Neural cell (in vitro differentiated cells): ENCODE results near the gene TTC21B. TPM values are rescaled to one million over a fixed set of nuclear protein-coding genes. Genes with fewer than 3 reads are reported as not detected.

Experiments
- H2AFZ ChIP-seq: fragments of 200-600, 300-800 bp; sonication (generic), shearing (Covaris generic); 2 replicates; pipeline ENCODE4 v1.6.0; 2014; ENCODE audit warnings: low read depth, mild to moderate bottlenecking, antibody characterized with exemption, low read length, moderate library complexity
- H3F3A ChIP-seq: fragments of 200-600 bp; shearing (Covaris generic); 2 replicates; pipeline ENCODE4 v1.6.1; 2016; ENCODE audit warnings: mild to moderate bottlenecking, moderate library complexity, mixed read lengths, antibody characterized with exemption, low read length; ENCODE audit not compliant: insufficient read depth, poor library complexity, severe bottlenecking
- H3K27ac ChIP-seq: fragments of 200-600, 300-800 bp; sonication (generic), shearing (Covaris generic); 2 replicates; pipeline ENCODE4 v1.5.1; 2014; ENCODE audit warnings: mild to moderate bottlenecking, low read length, moderate library complexity
- H3K27me3 ChIP-seq: fragments of 300-800, 200-600 bp; sonication (generic), shearing (Covaris generic); 2 replicates; pipeline ENCODE4 v1.6.0; 2014; ENCODE audit warnings: mild to moderate bottlenecking, low read depth, low read length, moderate library complexity; ENCODE audit not compliant: insufficient read depth
- H3K36me3 ChIP-seq: fragments of 300-800, 200-600 bp; sonication (generic), shearing (Covaris generic); 2 replicates; pipeline ENCODE4 v1.5.1; 2014; ENCODE audit warnings: mild to moderate bottlenecking, antibody characterized with exemption, low read length, moderate library complexity; ENCODE audit not compliant: insufficient read depth
- H3K4me2 ChIP-seq: fragments of 300-800, 200-600 bp; sonication (generic), shearing (Covaris generic); 2 replicates; pipeline ENCODE4 v1.6.0; 2014; ENCODE audit warnings: mild to moderate bottlenecking, low read length
- H3K4me3 ChIP-seq: fragments of 300-800, 200-600 bp; sonication (generic), shearing (Covaris generic); 2 replicates; pipeline ENCODE4 v1.5.1; 2014; ENCODE audit warnings: mild to moderate bottlenecking, low read length, moderate library complexity
- H3K79me2 ChIP-seq: fragments of 200-600 bp; shearing (Covaris generic); replicated peaks from 2 replicates; pipeline ENCODE4 v1.6.0; 2014; ENCODE audit warnings: mild to moderate bottlenecking, low read length, moderate library complexity; ENCODE audit not compliant: insufficient read depth
- H3K9ac ChIP-seq: fragments of 300-800, 200-600 bp; sonication (generic), shearing (Covaris generic); 2 replicates; pipeline ENCODE4 v1.6.1; 2016; ENCODE audit warnings: mild to moderate bottlenecking, low read length, mixed read lengths
- H3K9me2 ChIP-seq: fragments of 200-600 bp; shearing (Covaris generic); 2 replicates; pipeline ENCODE4 v1.6.1; 2016; ENCODE audit warnings: mild to moderate bottlenecking, low read length, mixed read lengths; ENCODE audit not compliant: insufficient read depth
- H3K9me3 ChIP-seq: fragments of 200-600, 300-800 bp; sonication (generic), shearing (Covaris generic); 2 replicates; pipeline ENCODE4 v1.6.1; 2016; ENCODE audit warnings: mild to moderate bottlenecking, mixed run types, low read length, moderate library complexity, mixed read lengths
- H4K20me1 ChIP-seq: fragments of 200-600 bp; shearing (Covaris generic); 2 replicates; pipeline ENCODE4 v1.6.1; 2016; ENCODE audit warnings: mild to moderate bottlenecking, mixed run types; ENCODE audit not compliant: insufficient read depth
- CTCF ChIP-seq: fragments of 450-650 bp; IDR thresholded peaks from 2 replicates; pipeline ENCODE4 v1.5.1; 2014; ENCODE audit warnings: antibody characterized with exemption, mild to moderate bottlenecking, moderate library complexity; ENCODE audit not compliant: poor library complexity, severe bottlenecking
- EP300 ChIP-seq: fragments of 450-650 bp; conservative IDR thresholded peaks from 2 replicates; pipeline ENCODE4 v1.6.1; 2014; ENCODE audit warnings: antibody characterized with exemption, mild to moderate bottlenecking, moderate library complexity; ENCODE audit not compliant: poor library complexity, severe bottlenecking
- EZH2 ChIP-seq: fragments of 200-600, 300-800 bp; shearing (Covaris generic), sonication (generic); IDR thresholded peaks from 2 replicates; pipeline ENCODE4 v1.6.1; 2014; ENCODE audit warnings: antibody characterized with exemption, low read length, borderline replicate concordance, mild to moderate bottlenecking; ENCODE audit not compliant: insufficient read depth, poor library complexity, severe bottlenecking
- MXI1 ChIP-seq: fragments of 450-650 bp; conservative IDR thresholded peaks from 2 replicates; pipeline ENCODE4 v1.6.1; 2014; ENCODE audit warnings: antibody characterized with exemption, mild to moderate bottlenecking; ENCODE audit not compliant: poor library complexity, severe bottlenecking
- POLR2AphosphoS5 ChIP-seq: IDR thresholded peaks from 2 replicates; pipeline ENCODE4 v1.6.1; 2012
- RAD21 ChIP-seq: fragments of 450-650 bp; conservative IDR thresholded peaks from 2 replicates; pipeline ENCODE4 v1.6.1; 2014; ENCODE audit warnings: antibody characterized with exemption, mild to moderate bottlenecking, moderate library complexity
- SMC3 ChIP-seq: fragments of 450-650 bp; conservative IDR thresholded peaks from 2 replicates; pipeline ENCODE4 v1.6.1; 2014; ENCODE audit warnings: antibody characterized with exemption, mild to moderate bottlenecking, moderate library complexity; ENCODE audit not compliant: poor library complexity
- TAF1 ChIP-seq: IDR thresholded peaks from 2 replicates; pipeline ENCODE4 v1.6.1; 2012; ENCODE audit warnings: low read depth
- polyA plus RNA-seq: library from polyadenylated mRNA; depleted of rRNA; stranded (reverse); fragments of >200 nt; gene quantifications from 2 replicates; pipeline ENCODE4 v1.2.3, GENCODE V29; 2014
- TF ChIP-seq, protein P1 (sequence below): IDR thresholded peaks from 2 replicates; pipeline ENCODE4 v1.6.1; 2012; ENCODE audit warnings: borderline replicate concordance

Gene TTC21B
- polyA plus RNA-seq, 1 donor from 2014 or later, result 31.1 TPM

DNA sequence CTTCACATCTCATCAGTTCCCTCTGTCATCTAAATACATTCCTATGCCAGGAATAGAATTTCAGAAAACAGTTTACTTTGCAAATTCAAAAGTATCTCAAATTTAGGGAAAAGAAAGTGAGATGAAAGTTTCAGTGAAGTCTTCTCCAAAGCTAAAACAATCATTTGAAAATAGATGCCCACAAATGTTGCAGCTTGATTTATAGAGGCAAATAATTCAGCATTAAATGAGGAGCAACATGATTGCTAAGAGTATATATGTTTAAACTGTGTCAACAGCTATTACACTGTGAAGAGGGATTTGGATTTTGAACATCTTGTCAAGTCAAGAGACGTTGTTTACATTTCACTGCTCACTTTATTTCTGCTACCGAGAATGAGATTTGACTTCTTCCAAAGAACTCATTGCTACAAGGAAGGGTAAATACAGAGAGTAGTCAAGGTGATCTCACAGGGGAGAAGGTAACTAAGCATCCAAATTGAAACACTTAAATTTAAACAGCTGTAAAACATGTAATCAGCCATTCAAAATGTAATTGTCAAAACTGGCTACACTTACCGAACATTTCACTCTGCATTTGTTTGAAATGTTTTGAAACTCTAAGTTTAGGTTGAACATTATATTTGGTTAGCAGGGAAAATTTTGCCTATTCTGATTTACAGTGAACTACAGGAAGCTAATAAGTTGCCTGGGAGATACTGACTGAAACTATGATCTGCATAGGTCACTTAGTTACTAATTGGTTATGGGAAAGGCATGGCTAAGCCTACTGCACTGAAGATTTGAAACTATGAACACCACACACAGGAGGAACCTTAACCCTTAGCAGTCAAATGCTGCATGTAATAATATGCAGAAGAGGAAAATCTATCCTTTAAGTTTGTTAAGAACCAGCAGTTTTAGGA lies 126.3 kb downstream of the TTC21B start:
- Histone ChIP-seq H3K27me3 (no peaks in the 10 kb centered on the region), H3F3A (no peaks in the 10 kb centered on the region), H3K36me3 (no peaks in the 10 kb centered on the region), H3K9ac (no peak overlapping the region), H2AFZ (no peak overlapping the region), H3K27ac (no peak overlapping the region), H3K9me3 (no peaks in the 10 kb centered on the region), H3K4me2 (no peak overlapping the region), H3K9me2 (no peaks in the 10 kb centered on the region), H4K20me1 (no peaks in the 10 kb centered on the region), H3K4me3 (no peak overlapping the region), H3K79me2 (no peaks in the 10 kb centered on the region)
- TF ChIP-seq EP300 (no peak), TAF1 (no peak), CTCF (no peak), EZH2 (no peak), POLR2AphosphoS5 (no peak), SMC3 (no peak), RAD21 (no peak), MXI1 (no peak)
- TF ChIP-seq, protein P1, sequence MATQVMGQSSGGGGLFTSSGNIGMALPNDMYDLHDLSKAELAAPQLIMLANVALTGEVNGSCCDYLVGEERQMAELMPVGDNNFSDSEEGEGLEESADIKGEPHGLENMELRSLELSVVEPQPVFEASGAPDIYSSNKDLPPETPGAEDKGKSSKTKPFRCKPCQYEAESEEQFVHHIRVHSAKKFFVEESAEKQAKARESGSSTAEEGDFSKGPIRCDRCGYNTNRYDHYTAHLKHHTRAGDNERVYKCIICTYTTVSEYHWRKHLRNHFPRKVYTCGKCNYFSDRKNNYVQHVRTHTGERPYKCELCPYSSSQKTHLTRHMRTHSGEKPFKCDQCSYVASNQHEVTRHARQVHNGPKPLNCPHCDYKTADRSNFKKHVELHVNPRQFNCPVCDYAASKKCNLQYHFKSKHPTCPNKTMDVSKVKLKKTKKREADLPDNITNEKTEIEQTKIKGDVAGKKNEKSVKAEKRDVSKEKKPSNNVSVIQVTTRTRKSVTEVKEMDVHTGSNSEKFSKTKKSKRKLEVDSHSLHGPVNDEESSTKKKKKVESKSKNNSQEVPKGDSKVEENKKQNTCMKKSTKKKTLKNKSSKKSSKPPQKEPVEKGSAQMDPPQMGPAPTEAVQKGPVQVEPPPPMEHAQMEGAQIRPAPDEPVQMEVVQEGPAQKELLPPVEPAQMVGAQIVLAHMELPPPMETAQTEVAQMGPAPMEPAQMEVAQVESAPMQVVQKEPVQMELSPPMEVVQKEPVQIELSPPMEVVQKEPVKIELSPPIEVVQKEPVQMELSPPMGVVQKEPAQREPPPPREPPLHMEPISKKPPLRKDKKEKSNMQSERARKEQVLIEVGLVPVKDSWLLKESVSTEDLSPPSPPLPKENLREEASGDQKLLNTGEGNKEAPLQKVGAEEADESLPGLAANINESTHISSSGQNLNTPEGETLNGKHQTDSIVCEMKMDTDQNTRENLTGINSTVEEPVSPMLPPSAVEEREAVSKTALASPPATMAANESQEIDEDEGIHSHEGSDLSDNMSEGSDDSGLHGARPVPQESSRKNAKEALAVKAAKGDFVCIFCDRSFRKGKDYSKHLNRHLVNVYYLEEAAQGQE, result no peak

GRCh38 chr2:165825041-165825440 lies 128.5 kb downstream of the TTC21B start:
- H3K27me3 ChIP-seq, result no peaks in the 10 kb centered on the region
- H3K36me3 ChIP-seq, result no peaks in the 10 kb centered on the region
- H3K9me3 ChIP-seq, result no peaks in the 10 kb centered on the region
- no peak overlapping the region for H3K9ac ChIP-seq
- no peaks in the 10 kb centered on the region for H3K9me2 ChIP-seq
- H3K4me3 ChIP-seq, result no peak overlapping the region
- no peaks in the 10 kb centered on the region for H3F3A ChIP-seq
- H4K20me1 ChIP-seq, result no peaks in the 10 kb centered on the region
- TF ChIP-seq RAD21, result no peak
- no peak for TF ChIP-seq MXI1
- TF ChIP-seq EZH2, result no peak
- TF ChIP-seq, protein P1, result no peak
- no peak for TF ChIP-seq POLR2AphosphoS5
- TF ChIP-seq TAF1, result no peak
- TF ChIP-seq EP300, result no peak
- TF ChIP-seq CTCF, result no peak
- TF ChIP-seq SMC3, result no peak
- no peak overlapping the region for H3K4me2 ChIP-seq
- no peak overlapping the region for H2AFZ ChIP-seq
- H3K79me2 ChIP-seq, result no peaks in the 10 kb centered on the region
- H3K27ac ChIP-seq, result no peak overlapping the region
